AG10803 (cell line): ENCODE measurements around the gene WIF1.
A peak's percentile ranks its signal among the peaks of the same experiment; 100 is the strongest.

Source experiments
- DNase-seq: peaks from one replicate; pipeline ENCODE4 v3.0.0; 2010; ENCODE audit warnings: low read depth
- H3K4me3 ChIP-seq: 2 replicates; pipeline ENCODE4 v1.5.1; 2011; ENCODE audit warnings: mild to moderate bottlenecking, low read length, control low read depth
- CTCF ChIP-seq: conservative IDR thresholded peaks from 2 replicates; pipeline ENCODE4 v1.5.1; 2011; ENCODE audit warnings: mild to moderate bottlenecking, low read length, control low read depth, inconsistent platforms

WIF1 gene

GRCh38 chr12:65122703-65123102 lies 1.6 kb upstream of the WIF1 start:
- H3K4me3 ChIP-seq, result no peak overlapping the region
- no peak for DNase-seq

DNA sequence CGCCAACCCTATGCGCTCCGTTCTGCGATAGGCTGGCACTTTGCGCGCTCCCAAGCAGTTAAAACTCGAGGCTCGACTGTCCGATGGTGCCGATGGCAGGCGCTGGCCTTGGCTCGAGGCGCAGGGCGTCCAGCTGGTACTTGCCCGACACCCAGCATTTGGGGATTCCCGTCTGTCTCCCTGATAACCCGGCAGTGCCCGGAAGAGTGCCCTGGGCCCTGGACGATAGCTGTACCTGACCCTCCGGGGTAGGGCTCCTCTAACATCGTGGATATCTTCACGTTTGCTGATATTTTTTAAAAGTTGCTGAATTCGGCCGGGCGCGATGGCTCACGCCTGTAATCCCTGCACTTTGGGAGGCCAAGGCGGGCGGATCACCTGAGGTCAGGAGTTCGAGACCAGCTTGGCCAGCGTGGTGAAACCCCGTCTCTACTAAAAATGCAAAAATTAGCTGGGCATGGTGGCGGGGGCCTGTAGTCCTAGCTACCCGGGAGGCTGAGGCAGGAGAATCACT lies 908 bp upstream of the WIF1 start:
- no peak overlapping the region for H3K4me3 ChIP-seq
- DNase-seq, result no peak
- TF ChIP-seq CTCF, result no peak

More at GRCh38 chr12:65122703-65123102, 1.6 kb upstream of the WIF1 start:
- TF ChIP-seq CTCF, result no peak

GRCh38 chr12:65119063-65119462 lies 2.0 kb downstream of the WIF1 start:
- DNase-seq, result no peak
- H3K4me3 ChIP-seq, result no peak overlapping the region
- TF ChIP-seq CTCF, result no peak

DNA sequence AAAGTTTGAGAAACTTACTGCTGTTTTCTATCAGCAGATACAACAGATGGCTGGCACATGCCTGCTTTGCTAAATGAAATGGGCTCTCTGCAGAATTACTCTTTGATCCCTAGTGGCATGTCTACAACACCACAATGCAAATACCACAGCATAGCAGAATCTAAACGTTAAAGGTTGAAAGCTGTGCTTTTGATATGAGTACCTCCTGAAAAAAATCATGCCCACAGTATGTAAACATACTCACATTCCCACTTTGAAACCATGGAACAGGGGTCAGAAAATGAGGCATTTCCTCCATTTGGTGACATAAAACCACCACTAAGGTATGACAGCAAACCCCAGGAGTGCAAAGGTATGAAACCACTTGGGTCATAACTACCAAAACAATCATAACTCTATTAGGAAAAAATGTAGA lies 7.5 kb downstream of the WIF1 start:
- peak; percentile 13 for DNase-seq
- no peak overlapping the region for H3K4me3 ChIP-seq
- no peak for TF ChIP-seq CTCF

- TF ChIP-seq CTCF, result peak; percentile 46; the same call in 1 of the 2 replicates
- peak; percentile 5 for DNase-seq
- no peak overlapping the region for H3K4me3 ChIP-seq
Measured at GRCh38 chr12:65106948-65107347, 14.2 kb downstream of the WIF1 start.

- TF ChIP-seq CTCF, result no peak
- DNase-seq, result no peak
- no peak overlapping the region for H3K4me3 ChIP-seq
Measured at GRCh38 chr12:65100140-65100539, 21.0 kb downstream of the WIF1 start.

GRCh38 chr12:65099182-65099581 lies 21.9 kb downstream of the WIF1 start:
- H3K4me3 ChIP-seq, result no peak overlapping the region

More at GRCh38 chr12:65099182-65099581, 21.9 kb downstream of the WIF1 start:
- no peak for TF ChIP-seq CTCF
- no peak for DNase-seq
